OCI-LY7 (cell line): ENCODE results near the gene GCAT. TPM values are rescaled to one million over a fixed set of nuclear protein-coding genes. Genes with fewer than 3 reads are reported as not detected.

Experiments used
- BruUV-seq: library from RNA; stranded (reverse); fragments of 400-500 nt; replicated peaks from 2 replicates; lab custom pipeline; 2021; lab: Mats Ljungman, UMichigan
- CTCF ChIA-PET: fragments of 300-600 bp; sonication (Branson Sonifier 250); formaldehyde crosslinking; loops from one replicate; lab custom pipeline; 2022; ENCODE audit warnings: antibody characterized with exemption; ENCODE audit not compliant: unreplicated experiment; lab: Charles Lee
- POLR2A ChIA-PET: fragments of 300-600 bp; sonication (Branson Sonifier 250); formaldehyde crosslinking; loops from one replicate; lab custom pipeline; 2022; ENCODE audit warnings: antibody characterized with exemption; lab: Charles Lee
- DNase-seq: peaks from one replicate; pipeline ENCODE4 v3.0.0-alpha.2; 2015; ENCODE audit warnings: low spot score
- H2AFZ ChIP-seq: fragments of 200-600 bp; sonication (generic), shearing (Covaris generic); 2 replicates; pipeline ENCODE4 v1.6.1; 2014; ENCODE audit warnings: mild to moderate bottlenecking, antibody characterized with exemption, low read length, moderate library complexity
- H3K27ac ChIP-seq: fragments of 200-600 bp; sonication (generic); 2 replicates; pipeline ENCODE4 v1.5.1; 2014; ENCODE audit warnings: mixed run types, low read depth, mild to moderate bottlenecking, moderate library complexity, low read length, inconsistent platforms; ENCODE audit not compliant: poor library complexity, severe bottlenecking
- H3K36me3 ChIP-seq: fragments of 200-600 bp; sonication (generic); 2 replicates; pipeline ENCODE4 v1.6.1; 2014; ENCODE audit warnings: mild to moderate bottlenecking, antibody characterized with exemption, low read length, moderate library complexity, mixed read lengths; ENCODE audit not compliant: insufficient read depth
- H3K4me1 ChIP-seq: fragments of 200-600 bp; sonication (generic); 2 replicates; pipeline ENCODE4 v1.5.1; 2014; ENCODE audit warnings: mild to moderate bottlenecking, low read length; ENCODE audit not compliant: insufficient read depth, poor library complexity, severe bottlenecking
- H3K4me2 ChIP-seq: fragments of 200-600 bp; sonication (generic); 2 replicates; pipeline ENCODE4 v1.6.1; 2014; ENCODE audit warnings: mild to moderate bottlenecking, low read length
- H3K4me3 ChIP-seq: fragments of 200-600 bp; sonication (generic); 2 replicates; pipeline ENCODE4 v1.5.1; 2014; ENCODE audit warnings: mild to moderate bottlenecking, low read depth, low read length; ENCODE audit not compliant: poor library complexity, severe bottlenecking
- H3K79me2 ChIP-seq: fragments of 200-600 bp; sonication (generic); 2 replicates; pipeline ENCODE4 v1.6.1; 2016; ENCODE audit warnings: low read depth, mild to moderate bottlenecking, low read length, moderate library complexity, mixed read lengths; ENCODE audit not compliant: insufficient read depth
- H3K9me2 ChIP-seq: fragments of 200-600 bp; sonication (generic); 2 replicates; pipeline ENCODE4 v1.6.1; 2016; ENCODE audit warnings: mild to moderate bottlenecking, low read length, mixed read lengths; ENCODE audit not compliant: insufficient read depth
- H3K9me3 ChIP-seq: fragments of 200-600 bp; sonication (generic); 2 replicates; pipeline ENCODE4 v1.6.1; 2014; ENCODE audit warnings: mild to moderate bottlenecking, mixed run types, low read length, mixed read lengths
- H4K20me1 ChIP-seq: fragments of 200-600 bp; sonication (generic); 2 replicates; pipeline ENCODE4 v1.6.1; 2014; ENCODE audit warnings: mild to moderate bottlenecking, antibody characterized with exemption, low read length, moderate library complexity, mixed read lengths; ENCODE audit not compliant: insufficient read depth
- CTCF ChIP-seq: fragments of 200-600 bp; sonication (generic); conservative IDR thresholded peaks from 2 replicates; pipeline ENCODE4 v1.5.1; 2014; ENCODE audit warnings: mild to moderate bottlenecking, antibody characterized with exemption, low read length, moderate library complexity, mixed read lengths
- EZH2phosphoT487 ChIP-seq: fragments of 200-600 bp; sonication (generic); IDR thresholded peaks from 2 replicates; pipeline ENCODE4 v1.6.1; 2018; ENCODE audit warnings: low read depth, borderline replicate concordance, mild to moderate bottlenecking, mixed run types, antibody characterized with exemption, low read length, moderate library complexity, mixed read lengths
- intact Hi-C: fragments of 100-400 bp; cut with micrococcal nuclease; formaldehyde crosslinking; loops from one replicate; pipeline ENCODE4 v1.10.0; 2022; ENCODE audit not compliant: unreplicated experiment
- total RNA-seq, 2 experiments: library from RNA; depleted of rRNA in 1 of 2; stranded (reverse); fragments of >200 nt in 1 of 2; shearing (Covaris generic) in 1 of 2; gene quantifications; 2 replicates each; pipeline ENCODE4 v1.2.3, GENCODE V29; 2014 to 2022

Gene GCAT
- total RNA-seq, 2 experiments from 2014 or later, result 14.6 to 17.3 TPM

GRCh38 chr22:37765498-37765897, 42.2 kb upstream of the GCAT start:
- no peak overlapping the region for H3K27ac ChIP-seq
- H2AFZ ChIP-seq, result no peak overlapping the region
- H3K4me1 ChIP-seq, result no peaks in the 10 kb centered on the region
- H3K79me2 ChIP-seq, result no peaks in the 10 kb centered on the region
- ChIA-PET POLR2A (no interaction called here), CTCF (no interaction called here)
- no peak for DNase-seq
- no peak overlapping the region for H3K4me3 ChIP-seq
- no TSS peak for BruUV-seq
- intact Hi-C loops, result no loop called here
- no peak for TF ChIP-seq EZH2phosphoT487
- TF ChIP-seq CTCF, result no peak
- H3K36me3 ChIP-seq, result peaks cover 5% of the 10 kb centered on the region; the same call in 1 of the 2 replicates
- no peaks in the 10 kb centered on the region for H3K9me3 ChIP-seq
- H4K20me1 ChIP-seq, result no peaks in the 10 kb centered on the region
- no peak overlapping the region for H3K4me2 ChIP-seq
- H3K9me2 ChIP-seq, result no peaks in the 10 kb centered on the region

- DNase-seq, result no peak
- no peaks in the 10 kb centered on the region for H4K20me1 ChIP-seq
- H3K27ac ChIP-seq, result no peak overlapping the region
- intact Hi-C loops, result no loop called here
- TF ChIP-seq EZH2phosphoT487 (no peak), CTCF (no peak)
- no peak overlapping the region for H3K4me2 ChIP-seq
- ChIA-PET POLR2A (no interaction called here), CTCF (no interaction called here)
- H3K9me2 ChIP-seq, result no peaks in the 10 kb centered on the region
- H3K36me3 ChIP-seq, result no peaks in the 10 kb centered on the region; the same call in 1 of the 2 replicates
- no peaks in the 10 kb centered on the region for H3K9me3 ChIP-seq
- no TSS peak for BruUV-seq
- H3K4me1 ChIP-seq, result no peaks in the 10 kb centered on the region
- no peak overlapping the region for H2AFZ ChIP-seq
- no peaks in the 10 kb centered on the region for H3K79me2 ChIP-seq
- no peak overlapping the region for H3K4me3 ChIP-seq
These were observed 41.7 kb upstream of the GCAT start for GRCh38 chr22:37765953-37766576.

- CTCF ChIA-PET, result no interaction called here
- H3K4me3 ChIP-seq, result no peak overlapping the region
- H3K4me2 ChIP-seq, result no peak overlapping the region
- no peaks in the 10 kb centered on the region for H3K9me3 ChIP-seq
- no peaks in the 10 kb centered on the region for H4K20me1 ChIP-seq
- TF ChIP-seq CTCF, result peak; percentile 58
- no peak for TF ChIP-seq EZH2phosphoT487
- H3K27ac ChIP-seq, result no peak overlapping the region
- H2AFZ ChIP-seq, result no peak overlapping the region
- POLR2A ChIA-PET, result no interaction called here
- no peak for DNase-seq
- H3K4me1 ChIP-seq, result peaks cover 10% of the 10 kb centered on the region
- H3K79me2 ChIP-seq, result no peaks in the 10 kb centered on the region
- H3K36me3 ChIP-seq, result no peaks in the 10 kb centered on the region
- no TSS peak for BruUV-seq
- H3K9me2 ChIP-seq, result no peaks in the 10 kb centered on the region
- intact Hi-C loops, result no loop called here
These were observed 39.5 kb upstream of the GCAT start for GRCh38 chr22:37768273-37768672.
